Mesenteric fat pad (tissue), 1 donor: ENCODE data around the gene IBA57. TPM values are rescaled to one million over a fixed set of nuclear protein-coding genes. Genes with fewer than 3 reads are reported as not detected.
"Not testable (repeated sequence)": the region's sequence is repeated elsewhere in the genome, so short reads cannot be mapped to it uniquely, and the experiment has no call there.

Source experiments
- DNase-seq: peaks from one replicate; pipeline ENCODE4 v3.0.0-alpha.2; 2020; ENCODE audit warnings: low spot score
- total RNA-seq: library from RNA; stranded (reverse); fragmentation: NEBNext Ultra II Directional; extraction: Animal tissue kit (Norgen Biotek cat#: 25700); gene quantifications from one replicate; pipeline ENCODE4 v1.2.1, GENCODE V29; 2021
- donor health status: DM: yes; HTN: yes; CAD: no.

The IBA57 gene
- total RNA-seq, 1 donor from 2014 or later, result 7.5 TPM

GRCh38 chr1:228184152-228184551, 18.5 kb downstream of the IBA57 start:
- DNase-seq, result peak; percentile 51

DNA sequence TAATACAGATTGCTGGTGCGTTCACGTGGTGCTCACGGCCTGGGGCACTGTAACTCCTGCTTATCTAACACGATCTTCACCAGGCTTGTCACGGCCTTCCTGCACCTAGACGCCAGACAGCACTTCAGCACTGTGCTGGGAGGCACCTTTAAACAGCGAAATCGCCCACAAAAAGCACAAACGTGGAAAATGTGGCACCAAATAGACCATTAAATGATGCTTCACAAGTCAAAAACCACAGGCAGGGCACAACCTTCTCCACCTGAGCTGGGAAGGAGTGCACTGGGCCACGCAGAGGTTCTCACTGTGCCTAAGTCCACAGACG, 20.0 kb downstream of the IBA57 start:
- DNase-seq, result peak; percentile 39

DNA sequence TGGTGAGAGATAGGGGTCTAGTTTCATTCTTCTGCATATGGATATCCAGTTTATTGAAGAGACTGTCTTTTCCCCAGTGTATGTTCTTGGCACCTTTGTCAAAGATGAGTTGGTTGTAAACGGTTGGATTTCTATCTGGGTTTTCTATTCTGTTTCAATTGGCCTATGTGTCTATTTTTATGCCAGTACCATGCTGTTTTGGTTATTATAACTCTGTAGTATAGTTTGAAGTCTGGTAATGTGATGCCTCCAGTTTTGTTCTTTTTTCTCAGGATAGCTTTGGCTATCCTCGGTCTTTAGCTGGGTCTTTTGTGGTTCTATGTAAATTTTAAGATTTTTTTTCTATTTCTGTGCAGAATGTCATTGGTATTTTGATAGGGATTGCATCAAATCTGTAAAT, 22.6 kb downstream of the IBA57 start:
- not testable (repeated sequence) for DNase-seq

DNA sequence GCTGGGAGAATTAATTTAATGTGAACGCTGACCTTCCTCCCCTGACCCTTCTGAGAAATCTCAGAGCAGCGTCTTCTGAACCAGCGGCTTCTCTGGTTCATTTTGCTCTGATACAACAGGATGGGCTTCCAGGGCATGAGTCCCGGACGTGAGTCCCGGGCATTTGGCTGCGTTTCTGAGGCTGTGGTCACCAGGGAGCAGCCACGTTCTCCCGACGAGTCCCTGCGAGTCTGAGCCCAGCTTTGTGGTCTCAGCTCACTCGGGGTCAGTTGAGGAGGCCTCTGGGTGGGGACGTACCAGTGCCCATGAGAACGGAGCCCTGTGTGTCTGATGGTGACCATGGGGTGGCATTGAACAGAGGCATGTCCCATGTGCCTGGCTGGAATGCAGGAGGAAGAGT, 24.6 kb downstream of the IBA57 start:
- peak; percentile 41 for DNase-seq

DNA sequence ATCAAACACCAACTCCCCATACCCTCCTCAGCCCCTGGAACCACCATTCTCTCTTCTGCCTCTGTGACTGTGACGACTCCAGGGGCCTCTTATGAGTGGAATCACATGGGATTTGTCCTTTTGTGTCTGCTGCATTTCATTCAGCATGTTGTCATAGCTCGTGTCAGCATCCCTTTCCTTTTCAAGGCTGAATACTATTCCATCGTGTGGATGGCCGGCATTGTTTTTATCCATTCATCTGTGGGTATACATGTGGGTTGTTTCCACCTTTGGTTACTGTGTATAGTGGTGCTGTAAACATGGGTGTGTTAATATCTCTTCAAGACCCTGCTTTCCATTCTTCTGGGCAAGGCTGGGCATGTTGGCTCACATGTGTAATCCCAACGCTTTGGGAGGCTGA, 25.2 kb downstream of the IBA57 start:
- DNase-seq, result peak; percentile 51

- peak; percentile 30 for DNase-seq
Measured at GRCh38 chr1:228194436-228194835, 28.8 kb downstream of the IBA57 start.

GRCh38 chr1:228194921-228195812, 29.6 kb downstream of the IBA57 start:
- peak; percentile 60 for DNase-seq

DNA sequence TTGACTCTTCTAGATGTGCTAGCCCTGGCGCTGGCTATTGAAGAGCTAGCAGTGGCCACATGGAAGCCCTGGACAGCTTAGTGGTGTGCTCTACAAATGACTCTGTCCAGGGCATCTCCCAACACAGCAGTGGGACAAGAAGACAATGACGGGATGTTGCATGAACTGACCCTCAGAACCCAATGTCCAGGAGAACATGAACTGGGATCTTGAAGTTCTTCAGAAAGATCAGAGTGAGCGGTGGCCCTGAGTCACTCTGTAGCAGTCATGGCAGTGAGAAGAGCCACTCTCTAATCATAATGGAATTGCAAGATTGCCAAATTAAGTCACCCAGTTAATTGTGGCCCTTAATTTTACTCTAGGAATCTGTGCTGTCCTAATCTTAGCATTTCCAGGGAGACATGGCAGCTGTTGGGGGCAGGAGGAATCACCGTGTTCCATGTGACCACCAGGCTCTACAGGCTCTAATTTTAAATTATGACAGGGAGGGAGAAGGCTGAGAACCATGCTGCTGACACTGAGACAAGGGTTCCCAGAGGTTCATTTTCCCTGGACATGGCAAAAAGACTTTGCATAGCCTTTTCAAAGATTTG, 32.0 kb downstream of the IBA57 start:
- DNase-seq, result peak; percentile 41

GRCh38 chr1:228198977-228199590, 33.5 kb downstream of the IBA57 start:
- no peak for DNase-seq

DNA sequence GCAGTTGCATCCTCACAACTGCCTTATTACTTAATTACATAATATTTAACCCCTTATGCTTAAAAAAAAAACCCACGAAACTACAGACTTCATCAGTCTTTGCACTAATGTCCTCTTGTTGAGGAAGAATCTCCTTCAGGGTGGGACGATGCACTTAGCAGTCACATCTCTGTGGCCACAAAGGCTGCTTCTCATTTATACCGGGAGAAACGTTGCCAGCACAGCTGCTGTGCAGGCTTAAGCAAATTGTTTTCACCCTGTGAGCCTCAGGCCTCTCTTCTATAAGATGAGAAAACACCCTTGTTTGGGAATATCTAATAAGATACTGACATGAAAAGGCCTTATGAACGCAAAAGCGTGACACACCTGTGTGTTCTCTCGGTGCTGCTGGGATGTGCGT, 39.4 kb downstream of the IBA57 start:
- DNase-seq, result no peak

DNA sequence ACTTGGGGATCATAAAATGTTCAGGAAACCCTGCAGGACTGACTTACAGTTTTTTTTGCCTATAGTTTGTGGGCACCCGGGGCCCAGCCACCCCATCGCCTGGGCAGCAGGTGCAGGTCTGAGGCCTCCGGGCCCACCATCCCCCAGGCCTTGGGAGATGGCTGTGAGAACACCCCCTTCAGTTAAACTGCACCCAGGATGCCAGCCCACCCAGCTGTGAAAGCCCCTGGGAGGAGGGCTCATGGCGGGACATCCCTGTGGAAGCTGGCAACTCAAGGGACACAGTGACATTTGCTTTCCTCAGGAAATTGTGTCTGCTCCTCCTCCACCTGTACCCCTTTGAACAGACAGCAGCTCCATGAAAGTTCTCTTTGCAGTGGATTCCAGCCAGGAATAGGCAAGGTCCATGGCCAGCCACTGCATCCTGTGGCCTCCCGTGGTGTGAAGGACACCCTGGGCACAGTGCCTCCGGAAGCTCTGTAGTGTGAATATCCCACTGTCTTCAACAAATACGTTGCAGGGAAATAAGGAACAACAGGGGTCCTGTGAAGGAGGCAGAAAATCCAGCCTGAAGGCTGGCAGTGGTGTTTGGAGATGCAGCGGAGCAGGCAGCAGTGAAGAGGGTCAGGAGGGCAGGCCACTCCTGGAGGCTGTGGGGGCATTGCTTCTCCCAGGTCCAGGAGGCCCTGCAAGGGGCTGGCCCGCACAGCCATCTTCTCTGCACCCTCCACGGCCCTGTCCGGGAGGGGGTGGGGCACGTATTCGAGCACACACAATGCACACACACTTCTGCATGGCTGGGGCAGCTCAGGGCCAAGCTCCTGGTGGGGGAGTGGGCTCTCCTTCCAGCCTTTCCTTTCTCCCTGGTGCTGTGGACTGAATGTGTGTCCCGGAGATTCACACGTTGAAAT, 40.2 kb downstream of the IBA57 start:
- peak; percentile 84 for DNase-seq

DNA sequence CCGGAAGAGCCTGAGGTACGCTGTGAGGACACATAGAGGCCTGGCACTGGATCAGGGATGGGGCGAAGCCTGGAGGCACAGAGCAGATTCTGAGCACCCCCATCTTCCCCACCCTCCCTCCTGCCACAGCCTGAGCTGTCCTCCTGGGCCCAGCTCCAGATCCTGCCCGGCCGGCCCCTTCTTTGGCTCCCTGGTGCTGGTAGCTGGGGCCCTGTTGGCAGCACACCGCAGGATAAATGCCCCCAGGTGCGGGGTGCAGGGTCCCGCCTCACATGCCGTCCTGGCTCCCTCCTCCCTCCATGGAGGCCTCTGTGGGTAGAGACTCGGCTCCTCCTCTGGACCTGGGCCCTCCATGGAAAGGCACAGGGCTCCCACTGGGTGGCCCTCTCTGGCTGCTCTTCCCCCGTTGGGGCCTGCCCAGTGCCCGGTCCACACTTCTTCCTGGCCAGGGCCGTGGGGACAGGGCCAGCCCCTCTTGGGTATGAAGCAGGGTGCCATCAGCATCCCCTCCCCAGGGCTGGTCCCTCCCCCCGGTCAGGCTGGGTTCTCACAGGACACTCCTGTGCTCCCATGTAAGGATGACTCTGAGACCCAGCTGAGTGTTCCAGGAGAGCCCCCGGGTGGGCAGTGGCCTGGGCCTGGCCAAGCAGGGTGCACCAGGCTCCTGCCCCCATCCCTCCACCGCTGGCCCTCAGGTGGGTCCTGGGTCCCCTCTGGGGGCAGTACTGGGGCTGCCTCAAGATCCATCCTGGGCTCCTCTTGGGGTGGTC, 41.2 kb downstream of the IBA57 start:
- DNase-seq, result peak; percentile 84

- peak; percentile 87 for DNase-seq
Measured at GRCh38 chr1:228207381-228207810, 41.8 kb downstream of the IBA57 start.

GRCh38 chr1:228207851-228208821, 42.5 kb downstream of the IBA57 start, which contains the start of gene OBSCN:
OBSCN (plus strand) TSS chr1:228208044; CDS start chr1:228211784, 3,740 bp downstream.
- DNase-seq, result peak; percentile 82

- DNase-seq, result peak; percentile 78
Measured at GRCh38 chr1:228208831-228209551, 43.4 kb downstream of the IBA57 start.

- DNase-seq, result peak; percentile 72
Measured at GRCh38 chr1:228209657-228210056, 44.1 kb downstream of the IBA57 start.

DNA sequence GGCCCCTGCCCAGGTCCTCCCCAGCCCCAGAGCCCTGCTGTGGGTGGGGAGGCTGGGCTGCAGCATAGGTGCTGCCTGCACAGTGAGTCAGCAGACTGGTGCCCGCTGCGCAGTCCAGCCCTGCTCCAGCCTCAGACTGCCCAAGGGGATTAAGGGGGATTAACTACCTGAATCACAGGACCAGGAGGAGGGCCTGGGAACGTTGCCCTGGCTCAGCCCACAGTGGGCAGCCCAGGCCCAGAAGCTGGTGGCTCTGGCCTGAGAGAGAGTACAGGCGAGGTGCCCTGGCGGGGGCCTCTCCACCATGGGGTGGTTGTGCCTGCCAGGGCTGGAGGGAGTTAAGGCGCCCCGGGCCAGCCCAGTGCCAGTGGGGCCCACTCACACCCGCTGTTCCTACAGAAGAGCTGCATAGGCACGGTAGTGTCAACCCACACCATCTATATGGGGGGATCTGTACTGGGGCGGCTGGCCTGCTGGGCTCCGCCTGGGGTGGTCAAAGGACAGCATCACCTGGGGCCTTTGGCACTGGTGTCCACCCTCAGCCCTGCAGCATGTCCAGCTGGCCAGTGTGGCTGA, 44.6 kb downstream of the IBA57 start:
- peak; percentile 81 for DNase-seq
